Stomach (tissue), 4 donors: ENCODE results near the gene ACCS.

Source experiments
- CTCF ChIP-seq, 7 experiments: fragments of 450-650 bp in 4 of 7; fragments of 200-600 bp in 3 of 7; sonication (generic) in 3 of 7; IDR thresholded peaks; one replicate each; pipeline ENCODE4 v1.5.1; 2016 to 2019; ENCODE audit warnings: antibody characterized with exemption in 7 of 7, control low read depth in 2 of 7, mild to moderate bottlenecking in 1 of 7
- POLR2AphosphoS5 ChIP-seq, 3 donors: sonication (generic); formaldehyde crosslinking; IDR thresholded peaks; one replicate each; pipeline ENCODE4 v1.6.1; 2016; ENCODE audit warnings: antibody characterized with exemption in 3 of 3

GRCh38 chr11:44034639-44035038 lies 31.4 kb upstream of the ACCS start:
- TF ChIP-seq CTCF (IDR thresholded peaks at IDR 0.05): no peak
- TF ChIP-seq POLR2AphosphoS5 (IDR thresholded peaks at IDR 0.05): no peak
